HFFc6 (cell line): ENCODE results near the gene KATNB1. TPM values are rescaled to one million over a fixed set of nuclear protein-coding genes. Genes with fewer than 3 reads are reported as not detected.

Experiments used
- DNase-seq: peaks from one replicate; pipeline ENCODE4 v3.0.0-alpha.2; 2018
- H3K27ac Mint-ChIP-seq: 2 replicates; pipeline ENCODE4 v1.8.0; 2020; ENCODE audit warnings: mild to moderate bottlenecking, mixed read lengths
- H3K27me3 Mint-ChIP-seq: 2 replicates; pipeline ENCODE4 v1.8.0; 2021; ENCODE audit warnings: mild to moderate bottlenecking, moderate library complexity, mixed read lengths; ENCODE audit not compliant: insufficient read depth
- H3K36me3 Mint-ChIP-seq: 2 replicates; pipeline ENCODE4 v1.8.0; 2021; ENCODE audit warnings: low read depth, mixed read lengths
- H3K4me1 Mint-ChIP-seq: 2 replicates; pipeline ENCODE4 v1.8.0; 2020; ENCODE audit warnings: low read depth, mixed read lengths
- H3K4me3 Mint-ChIP-seq: 2 replicates; pipeline ENCODE4 v1.8.0; 2020; ENCODE audit warnings: mild to moderate bottlenecking, moderate library complexity, mixed read lengths
- H3K9me3 Mint-ChIP-seq: 2 replicates; pipeline ENCODE4 v1.8.0; 2020; ENCODE audit warnings: mild to moderate bottlenecking, mixed read lengths
- total RNA-seq, 6 experiments: library from RNA; stranded (reverse); fragmentation: NEBNext Ultra II Directional; extraction: Animal tissue kit (Norgen Biotek cat#: 25700); gene quantifications; 2 replicates in 1 of 6; 3 replicates in 5 of 6; pipeline ENCODE4 v1.2.3, GENCODE V29; 2021
- TF ChIP-seq, protein P1 (sequence below): fragments of 200-600 bp; sonication (generic); IDR thresholded peaks from 2 replicates; pipeline ENCODE4 v1.5.0; 2021; ENCODE audit warnings: antibody characterized with exemption, mild to moderate bottlenecking

KATNB1 gene
- total RNA-seq, 6 experiments from 2014 or later, result 20.4 to 22.1 (median 21.6) TPM

DNA sequence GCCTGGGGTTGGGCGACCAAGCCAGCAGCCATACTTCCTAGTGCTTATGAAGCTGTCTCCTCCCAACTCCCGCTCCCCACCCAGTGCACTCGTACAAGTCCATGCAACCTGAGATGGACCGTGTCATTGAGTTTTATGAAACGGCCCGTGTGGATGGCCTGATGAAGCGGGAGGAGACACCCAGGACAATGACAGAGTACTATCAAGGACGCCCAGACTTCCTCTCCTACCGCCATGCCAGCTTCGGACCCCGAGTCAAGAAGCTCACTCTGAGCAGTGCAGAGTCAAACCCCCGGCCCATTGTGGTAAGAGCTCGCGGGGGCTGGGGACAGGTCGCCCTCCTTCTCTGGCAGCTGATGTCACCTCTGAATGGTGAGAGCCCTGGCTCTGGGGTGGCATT, 11.0 kb upstream of the KATNB1 start:
- no peak overlapping the region for H3K27ac Mint-ChIP-seq
- no peaks in the 10 kb centered on the region for H3K4me1 Mint-ChIP-seq
- DNase-seq, result no peak
- TF ChIP-seq, protein P1, sequence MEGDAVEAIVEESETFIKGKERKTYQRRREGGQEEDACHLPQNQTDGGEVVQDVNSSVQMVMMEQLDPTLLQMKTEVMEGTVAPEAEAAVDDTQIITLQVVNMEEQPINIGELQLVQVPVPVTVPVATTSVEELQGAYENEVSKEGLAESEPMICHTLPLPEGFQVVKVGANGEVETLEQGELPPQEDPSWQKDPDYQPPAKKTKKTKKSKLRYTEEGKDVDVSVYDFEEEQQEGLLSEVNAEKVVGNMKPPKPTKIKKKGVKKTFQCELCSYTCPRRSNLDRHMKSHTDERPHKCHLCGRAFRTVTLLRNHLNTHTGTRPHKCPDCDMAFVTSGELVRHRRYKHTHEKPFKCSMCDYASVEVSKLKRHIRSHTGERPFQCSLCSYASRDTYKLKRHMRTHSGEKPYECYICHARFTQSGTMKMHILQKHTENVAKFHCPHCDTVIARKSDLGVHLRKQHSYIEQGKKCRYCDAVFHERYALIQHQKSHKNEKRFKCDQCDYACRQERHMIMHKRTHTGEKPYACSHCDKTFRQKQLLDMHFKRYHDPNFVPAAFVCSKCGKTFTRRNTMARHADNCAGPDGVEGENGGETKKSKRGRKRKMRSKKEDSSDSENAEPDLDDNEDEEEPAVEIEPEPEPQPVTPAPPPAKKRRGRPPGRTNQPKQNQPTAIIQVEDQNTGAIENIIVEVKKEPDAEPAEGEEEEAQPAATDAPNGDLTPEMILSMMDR, result no peak
- H3K9me3 Mint-ChIP-seq, result no peaks in the 10 kb centered on the region
- peaks cover 11% of the 10 kb centered on the region for H3K27me3 Mint-ChIP-seq
- no peak overlapping the region for H3K4me3 Mint-ChIP-seq
- H3K36me3 Mint-ChIP-seq, result no peaks in the 10 kb centered on the region

DNA sequence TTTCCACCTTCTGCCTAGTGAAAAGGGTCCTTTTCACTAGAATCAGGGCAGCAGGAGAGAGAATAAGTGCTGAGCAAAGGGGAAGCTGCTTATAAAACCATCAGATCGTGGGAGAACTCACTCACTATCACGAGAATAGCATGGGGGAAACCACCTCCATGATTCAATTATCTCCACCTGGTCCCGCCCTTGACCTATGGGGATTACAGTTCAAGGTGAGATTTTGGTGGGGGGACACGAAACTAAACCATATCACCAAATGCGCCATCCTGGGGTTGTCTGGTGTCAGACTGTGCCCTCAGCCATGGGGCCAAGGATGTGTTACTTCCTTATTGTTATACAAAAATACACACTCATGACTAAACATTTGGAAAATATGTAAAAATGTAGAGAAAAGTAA, 10.4 kb upstream of the KATNB1 start:
- no peaks in the 10 kb centered on the region for H3K4me1 Mint-ChIP-seq
- TF ChIP-seq, protein P1, result no peak
- no peaks in the 10 kb centered on the region for H3K36me3 Mint-ChIP-seq
- peaks cover 9% of the 10 kb centered on the region for H3K27me3 Mint-ChIP-seq
- no peak overlapping the region for H3K4me3 Mint-ChIP-seq
- no peak overlapping the region for H3K27ac Mint-ChIP-seq
- DNase-seq, result no peak
- H3K9me3 Mint-ChIP-seq, result no peaks in the 10 kb centered on the region

DNA sequence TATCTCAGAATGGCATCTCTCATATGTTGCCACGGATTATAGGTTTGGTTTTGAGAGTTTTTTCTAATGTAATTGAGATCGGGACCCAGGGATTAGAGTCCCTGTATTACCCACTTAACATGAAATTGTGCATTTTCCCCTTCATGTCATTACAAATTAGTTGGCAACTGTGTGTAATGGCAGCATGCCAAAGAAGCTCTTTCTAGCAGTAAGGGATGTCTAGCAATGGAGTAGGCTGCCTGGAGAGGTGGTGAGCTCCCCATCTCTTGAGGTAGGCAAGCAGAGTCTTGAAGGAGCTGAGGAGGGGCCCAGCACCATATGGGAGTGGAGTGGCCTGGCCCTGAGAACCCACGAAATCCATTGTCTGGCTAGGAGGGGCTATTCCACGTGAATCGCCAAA, 10.0 kb upstream of the KATNB1 start:
- no peak for DNase-seq
- H3K4me1 Mint-ChIP-seq, result no peaks in the 10 kb centered on the region
- TF ChIP-seq, protein P1, result no peak
- H3K9me3 Mint-ChIP-seq, result no peaks in the 10 kb centered on the region
- H3K27me3 Mint-ChIP-seq, result peaks cover 9% of the 10 kb centered on the region
- H3K27ac Mint-ChIP-seq, result no peak overlapping the region
- no peaks in the 10 kb centered on the region for H3K36me3 Mint-ChIP-seq
- no peak overlapping the region for H3K4me3 Mint-ChIP-seq

DNA sequence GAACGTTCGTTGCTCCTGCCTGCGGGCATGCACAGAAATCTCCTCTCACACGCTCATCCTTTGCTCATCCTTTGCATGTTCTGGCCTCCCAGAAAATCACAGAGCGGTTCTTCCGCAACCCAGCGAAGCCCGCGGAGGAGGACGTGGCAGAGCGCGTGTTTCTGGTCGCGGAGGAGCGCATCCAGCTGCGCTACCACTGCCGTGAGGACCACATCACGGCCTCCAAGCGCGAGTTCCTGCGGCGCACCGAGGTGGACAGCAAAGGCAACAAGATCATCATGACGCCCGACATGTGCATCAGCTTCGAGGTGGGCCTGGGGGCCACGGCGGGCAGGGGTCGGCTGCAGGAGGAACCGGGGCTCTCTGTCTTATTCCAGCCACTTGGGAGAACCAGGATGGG, 9.6 kb upstream of the KATNB1 start:
- no peak for DNase-seq
- Mint-ChIP-seq H3K27ac (no peak overlapping the region), H3K36me3 (no peaks in the 10 kb centered on the region), H3K9me3 (no peaks in the 10 kb centered on the region), H3K4me1 (no peaks in the 10 kb centered on the region), H3K4me3 (no peak overlapping the region), H3K27me3 (peaks cover 9% of the 10 kb centered on the region)
- TF ChIP-seq, protein P1, result no peak

DNA sequence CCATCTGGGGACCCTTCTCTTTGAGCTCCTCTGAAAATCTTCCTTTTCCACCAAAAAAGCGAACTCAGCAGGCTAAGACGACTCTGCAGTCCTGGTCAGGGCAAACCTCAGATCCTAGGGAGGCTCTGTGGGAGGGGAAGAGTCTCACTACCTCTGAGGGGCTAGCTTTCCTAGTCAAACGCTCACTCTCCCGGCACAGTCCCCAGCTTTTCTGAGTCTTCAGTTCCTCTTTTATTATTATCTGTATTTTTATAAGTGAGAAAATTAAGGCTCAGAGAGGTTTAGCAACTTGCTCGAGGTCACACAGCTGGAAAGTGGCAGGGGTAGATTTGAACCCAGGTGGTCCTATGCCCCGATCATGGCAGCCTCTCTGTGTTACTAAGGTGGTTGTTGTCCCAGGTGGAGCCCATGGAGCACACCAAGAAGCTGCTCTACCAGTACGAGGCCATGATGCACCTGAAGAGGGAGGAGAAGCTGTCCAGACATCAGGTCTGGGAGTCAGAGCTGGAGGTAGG, 9.1 kb upstream of the KATNB1 start:
- Mint-ChIP-seq H3K27ac (no peak overlapping the region), H3K4me1 (no peaks in the 10 kb centered on the region), H3K4me3 (no peak overlapping the region), H3K36me3 (no peaks in the 10 kb centered on the region), H3K9me3 (no peaks in the 10 kb centered on the region), H3K27me3 (peaks cover 9% of the 10 kb centered on the region)
- DNase-seq, result no peak
- TF ChIP-seq, protein P1, result no peak

DNA sequence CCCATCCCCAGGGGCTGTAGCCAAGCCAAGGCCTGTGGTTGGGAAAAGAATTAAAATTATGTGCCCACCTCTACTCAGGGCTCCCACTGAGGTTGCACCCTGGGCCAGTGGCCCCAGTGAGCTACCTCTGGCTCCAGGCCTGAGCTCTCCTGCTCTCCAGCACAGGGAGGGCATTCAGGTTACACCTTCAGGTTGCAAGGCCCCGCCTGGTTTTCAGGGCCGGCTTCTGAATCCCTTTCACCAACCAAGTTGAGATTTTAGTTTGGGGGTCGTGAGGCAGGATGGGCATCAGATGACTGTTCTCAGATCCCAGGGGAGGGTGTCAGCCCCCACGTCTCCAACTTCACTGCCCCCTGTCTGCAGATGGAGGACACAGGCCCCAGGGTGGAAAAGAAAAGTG, 8.0 kb upstream of the KATNB1 start:
- Mint-ChIP-seq H3K27me3 (peaks cover 9% of the 10 kb centered on the region), H3K9me3 (peaks cover 2% of the 10 kb centered on the region), H3K36me3 (no peaks in the 10 kb centered on the region; the same call in 1 of the 2 replicates), H3K4me1 (no peaks in the 10 kb centered on the region; the same call in 1 of the 2 replicates), H3K27ac (no peak overlapping the region), H3K4me3 (no peak overlapping the region)
- no peak for DNase-seq
- TF ChIP-seq, protein P1, result peak; percentile 43; the same call in 1 of the 2 replicates
